Duodenal mucosa (tissue), 2 donors: ENCODE results near the gene PAFAH1B1.
A peak's percentile ranks its signal among the peaks of the same experiment; 100 is the strongest.

Experiments
- H3K27ac ChIP-seq: one replicate; pipeline ENCODE4 v1.7.0; 2013; ENCODE audit warnings: low read depth, low read length
- H3K27me3 ChIP-seq, 2 donors: one replicate each; pipeline ENCODE4 v1.7.0; 2013; ENCODE audit warnings: low read length in 2 of 2, control low read depth in 1 of 2; ENCODE audit not compliant: insufficient read depth in 2 of 2, control insufficient read depth in 1 of 2
- H3K36me3 ChIP-seq, 2 donors: one replicate each; pipeline ENCODE4 v1.7.0; 2013; ENCODE audit warnings: low read length in 2 of 2, control low read depth in 1 of 2; ENCODE audit not compliant: insufficient read depth in 2 of 2, control insufficient read depth in 1 of 2
- H3K4me1 ChIP-seq, 2 donors: one replicate each; pipeline ENCODE4 v1.7.0; 2013; ENCODE audit warnings: low read length in 2 of 2, control low read depth in 1 of 2; ENCODE audit not compliant: insufficient read depth in 2 of 2, control insufficient read depth in 1 of 2
- H3K4me3 ChIP-seq, 2 donors: one replicate each; pipeline ENCODE4 v1.7.0; 2013; ENCODE audit warnings: low read length in 2 of 2, low read depth in 1 of 2
- H3K9ac ChIP-seq, 2 donors: one replicate each; pipeline ENCODE4 v1.7.0; 2013; ENCODE audit warnings: low read length in 2 of 2, low read depth in 1 of 2
- H3K9me3 ChIP-seq, 2 donors: one replicate each; pipeline ENCODE4 v1.7.0; 2013; ENCODE audit warnings: low read length in 2 of 2, control low read depth in 1 of 2; ENCODE audit not compliant: control insufficient read depth in 1 of 2

PAFAH1B1 gene

DNA sequence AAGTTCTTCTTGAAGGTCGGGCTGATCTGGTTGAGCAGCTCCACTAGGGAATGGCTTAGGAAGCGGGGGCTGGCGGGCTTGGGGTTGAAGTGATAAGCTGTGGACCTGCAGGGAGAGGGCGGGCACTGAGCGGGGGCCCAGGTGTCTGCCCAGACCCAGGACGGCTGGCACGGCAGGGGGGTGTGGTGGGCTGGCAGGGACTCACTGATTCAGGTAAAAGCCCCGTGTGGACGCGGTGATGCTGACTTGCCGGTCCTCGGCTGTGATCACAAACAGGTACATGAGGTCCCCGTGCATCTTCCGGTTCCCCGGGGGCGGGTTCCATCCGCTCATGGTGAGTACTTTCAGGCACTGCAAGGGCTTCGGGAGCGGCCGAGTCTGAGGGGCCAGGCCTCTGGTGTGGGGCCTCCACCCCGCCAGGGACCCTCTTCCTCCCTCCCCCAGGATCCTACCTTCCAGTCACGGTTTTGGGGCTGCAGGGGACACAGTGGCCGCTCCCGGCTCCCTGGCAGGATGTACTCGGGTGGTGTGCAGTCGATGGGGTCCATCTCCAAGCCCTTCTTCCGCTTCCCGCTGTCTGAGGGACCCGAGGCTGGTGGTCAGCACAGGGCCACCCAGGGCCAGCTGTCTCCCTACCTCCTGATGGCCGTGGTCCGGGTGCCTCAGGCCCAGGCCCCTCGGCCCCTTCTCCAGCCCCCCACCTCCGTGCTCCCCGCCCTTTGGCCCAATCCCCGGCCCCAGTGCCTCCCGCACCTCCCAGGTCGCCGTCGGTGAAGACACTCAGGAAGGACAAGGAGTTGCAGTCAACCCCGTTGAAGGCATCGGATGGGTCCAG is 107.9 kb downstream of the PAFAH1B1 start:
- H3K27ac ChIP-seq: no peak overlapping the region
- H3K4me1 ChIP-seq: peaks cover 3% of the 10 kb centered on the region in 2 donors
- H3K4me3 ChIP-seq: no peak overlapping the region
- peaks cover 46 to 78% of the 10 kb centered on the region in 2 donors for H3K36me3 ChIP-seq
- no peaks in the 10 kb centered on the region for H3K9me3 ChIP-seq
- no peaks in the 10 kb centered on the region for H3K27me3 ChIP-seq
- H3K9ac ChIP-seq: no peak overlapping the region

DNA sequence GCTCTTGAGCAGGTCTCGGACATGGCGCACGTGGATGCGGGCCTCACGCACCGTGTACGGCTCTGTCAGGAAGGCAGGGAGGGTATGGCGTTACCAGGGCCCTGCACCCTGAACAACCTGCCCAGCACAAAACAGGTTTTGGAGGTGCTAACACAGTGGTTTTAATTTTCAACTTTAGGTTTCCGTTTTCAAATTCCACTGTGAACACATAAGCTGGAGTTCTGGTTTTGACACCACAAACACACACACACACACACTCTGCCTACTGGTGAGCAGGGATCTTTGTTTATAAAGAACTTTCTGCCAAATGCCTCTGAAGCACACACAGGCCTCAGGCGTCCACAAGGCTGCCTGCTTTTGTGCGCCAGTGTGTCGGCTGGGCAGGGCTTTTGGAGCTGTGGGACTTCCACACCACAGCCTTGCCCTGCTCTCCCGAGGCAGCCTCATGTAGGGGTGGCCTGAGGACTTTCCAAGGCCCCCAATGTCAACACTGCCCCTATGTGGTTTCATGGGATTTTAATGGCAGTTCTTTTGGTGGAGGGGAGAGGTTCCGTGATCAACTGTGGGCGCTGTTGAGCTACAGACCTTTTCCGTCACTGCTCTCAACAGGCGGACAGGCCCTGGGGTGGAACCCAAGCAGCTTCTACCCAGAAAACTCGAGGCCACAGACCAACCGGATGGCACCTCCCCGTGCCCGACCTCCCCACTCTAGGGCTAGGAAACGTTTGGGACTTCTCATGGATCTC is 108.7 kb downstream of the PAFAH1B1 start:
- no peak overlapping the region for H3K9ac ChIP-seq
- H3K4me1 ChIP-seq: peaks cover 10% of the 10 kb centered on the region in 2 donors
- H3K4me3 ChIP-seq: no peak overlapping the region
- no peaks in the 10 kb centered on the region for H3K9me3 ChIP-seq
- H3K27ac ChIP-seq: no peak overlapping the region
- no peaks in the 10 kb centered on the region for H3K27me3 ChIP-seq
- H3K36me3 ChIP-seq: peaks cover 41 to 70% of the 10 kb centered on the region in 2 donors

DNA sequence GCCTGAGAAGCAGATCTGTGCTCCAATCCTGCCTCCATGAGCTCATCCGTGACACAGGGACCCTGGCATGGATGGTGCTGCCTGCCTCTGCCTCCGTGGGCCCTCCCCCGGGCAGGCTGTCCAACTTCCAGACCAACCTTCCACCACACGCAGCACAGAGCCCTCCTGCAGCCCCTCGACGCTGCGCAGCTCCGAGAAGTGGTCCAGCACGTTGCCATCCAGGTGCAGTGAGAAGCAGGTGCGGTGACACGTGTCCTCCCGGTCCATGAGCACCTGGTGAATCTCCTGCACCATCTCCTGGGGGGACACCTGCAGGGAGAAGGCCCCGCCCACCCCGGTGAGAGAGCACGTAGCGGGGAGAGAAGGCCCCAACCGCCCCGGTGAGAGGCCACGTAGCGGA is 109.7 kb downstream of the PAFAH1B1 start:
- Histone ChIP-seq H3K4me3 (no peak overlapping the region), H3K9me3 (no peaks in the 10 kb centered on the region), H3K27ac (no peak overlapping the region), H3K36me3 (peaks cover 35 to 60% of the 10 kb centered on the region in 2 donors), H3K9ac (no peak overlapping the region), H3K4me1 (peaks cover 18 to 19% of the 10 kb centered on the region in 2 donors), H3K27me3 (no peaks in the 10 kb centered on the region)

DNA sequence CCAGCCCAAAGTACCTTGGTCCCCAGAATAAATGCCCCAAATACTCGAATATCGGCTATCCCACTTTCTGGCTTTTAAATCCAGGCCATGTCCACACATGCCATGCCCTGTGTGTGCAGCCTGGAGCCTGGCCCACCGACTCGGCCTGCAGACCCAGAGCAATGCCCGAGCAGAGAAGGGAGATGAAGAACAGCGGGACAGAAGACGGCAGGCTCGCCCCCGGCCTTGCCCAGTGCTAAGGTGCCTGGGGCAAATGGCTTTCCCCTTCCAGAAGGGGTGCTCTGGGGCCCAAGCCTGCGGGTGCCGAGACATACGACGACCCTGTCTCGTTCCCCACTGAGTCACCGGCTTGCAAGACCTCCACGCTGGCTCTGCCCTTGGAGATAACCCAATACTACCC is 110.2 kb downstream of the PAFAH1B1 start:
- H3K9me3 ChIP-seq: no peaks in the 10 kb centered on the region
- H3K4me1 ChIP-seq: peaks cover 22 to 23% of the 10 kb centered on the region in 2 donors
- peaks cover 32 to 56% of the 10 kb centered on the region in 2 donors for H3K36me3 ChIP-seq
- no peak overlapping the region for H3K27ac ChIP-seq
- no peaks in the 10 kb centered on the region for H3K27me3 ChIP-seq
- H3K9ac ChIP-seq: no peak overlapping the region
- H3K4me3 ChIP-seq: no peak overlapping the region

DNA sequence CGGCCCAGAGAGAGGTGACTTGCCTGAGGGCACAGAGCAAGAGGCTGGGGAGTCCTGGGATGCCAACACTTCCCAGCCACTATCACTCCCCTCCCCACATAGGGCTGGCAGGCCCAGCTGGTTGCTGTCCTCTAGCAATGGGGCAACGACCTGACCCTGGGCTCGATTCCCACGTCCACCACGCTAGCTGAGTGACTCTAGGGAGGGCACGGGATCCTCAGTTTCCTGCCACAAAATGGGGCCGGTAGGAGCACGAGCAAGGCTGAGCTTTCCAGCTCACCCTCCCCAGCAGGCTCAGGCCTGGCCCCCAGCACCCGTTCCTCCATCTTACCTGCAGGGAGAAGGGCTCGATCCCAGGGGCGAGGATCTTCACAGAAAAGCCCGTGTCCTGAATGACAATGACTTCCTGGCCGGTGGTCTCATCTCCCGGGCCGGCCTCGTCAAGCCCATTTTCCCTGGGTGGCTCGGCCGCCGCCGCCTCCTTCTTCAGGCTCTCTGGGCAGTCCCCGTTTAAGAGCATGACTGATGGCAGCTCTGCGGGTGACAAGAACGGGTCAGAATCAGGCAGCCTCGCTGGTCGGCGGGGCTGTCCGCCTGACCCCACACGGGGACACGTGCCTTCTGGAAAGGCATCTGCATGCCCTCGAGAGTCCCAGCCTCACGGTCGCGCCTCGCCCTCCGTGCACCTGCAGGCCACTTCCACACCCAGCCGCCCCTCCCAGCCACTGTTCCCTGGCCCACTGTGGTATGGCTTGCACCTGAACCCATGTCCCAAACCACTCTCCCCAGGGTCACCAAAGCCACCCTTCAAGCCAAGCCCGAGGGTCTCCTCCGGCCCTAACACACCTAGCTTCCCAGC is 110.8 kb downstream of the PAFAH1B1 start:
- no peaks in the 10 kb centered on the region for H3K27me3 ChIP-seq
- H3K9ac ChIP-seq: no peak overlapping the region
- H3K36me3 ChIP-seq: peaks cover 28 to 51% of the 10 kb centered on the region in 2 donors
- H3K27ac ChIP-seq: no peak overlapping the region
- H3K9me3 ChIP-seq: no peaks in the 10 kb centered on the region
- no peak overlapping the region for H3K4me3 ChIP-seq
- H3K4me1 ChIP-seq: peaks cover 28 to 29% of the 10 kb centered on the region in 2 donors

DNA sequence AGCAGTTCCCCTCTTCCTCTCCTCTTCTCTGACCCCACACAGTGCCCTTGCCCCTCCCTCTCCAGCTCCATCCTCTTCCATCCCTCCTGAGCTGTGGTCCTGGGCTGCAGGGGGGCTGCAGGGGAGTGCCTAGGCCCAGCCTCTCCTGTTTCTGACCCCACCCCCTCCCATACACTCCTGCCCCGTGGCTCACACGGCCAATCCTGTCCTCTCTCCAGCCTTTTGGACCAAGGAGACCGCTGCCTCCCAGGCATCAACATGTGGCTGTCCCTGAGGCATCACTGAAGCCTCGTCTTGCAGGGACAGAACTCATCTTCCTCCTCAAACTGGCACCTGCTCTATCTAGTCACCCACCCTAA is 111.4 kb downstream of the PAFAH1B1 start:
- no peak overlapping the region for H3K9ac ChIP-seq
- no peaks in the 10 kb centered on the region for H3K27me3 ChIP-seq
- H3K36me3 ChIP-seq: peaks cover 27 to 48% of the 10 kb centered on the region in 2 donors
- no peak overlapping the region for H3K27ac ChIP-seq
- H3K4me3 ChIP-seq: no peak overlapping the region
- no peaks in the 10 kb centered on the region for H3K9me3 ChIP-seq
- peaks cover 34 to 35% of the 10 kb centered on the region in 2 donors for H3K4me1 ChIP-seq

DNA sequence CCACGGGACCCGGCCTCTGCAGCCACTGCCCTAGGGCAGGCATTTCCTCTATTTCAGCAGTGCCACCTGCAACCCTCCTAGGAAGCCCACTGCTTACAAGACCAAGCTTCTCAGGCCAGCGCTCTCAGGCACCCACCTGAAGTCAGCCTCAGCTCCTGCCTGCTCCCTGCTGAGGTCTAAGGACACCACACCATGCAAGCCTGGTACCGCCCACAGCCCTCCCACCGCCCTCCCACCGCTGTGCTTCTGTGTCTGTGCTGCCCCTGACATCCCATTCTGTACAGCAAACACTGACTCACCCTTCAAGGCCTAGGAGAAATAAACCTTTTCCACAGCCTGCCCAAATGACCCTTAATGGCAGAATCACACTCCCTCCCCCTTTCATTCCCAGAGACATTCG is 111.8 kb downstream of the PAFAH1B1 start:
- H3K4me1 ChIP-seq: peaks cover 38 to 39% of the 10 kb centered on the region in 2 donors

DNA sequence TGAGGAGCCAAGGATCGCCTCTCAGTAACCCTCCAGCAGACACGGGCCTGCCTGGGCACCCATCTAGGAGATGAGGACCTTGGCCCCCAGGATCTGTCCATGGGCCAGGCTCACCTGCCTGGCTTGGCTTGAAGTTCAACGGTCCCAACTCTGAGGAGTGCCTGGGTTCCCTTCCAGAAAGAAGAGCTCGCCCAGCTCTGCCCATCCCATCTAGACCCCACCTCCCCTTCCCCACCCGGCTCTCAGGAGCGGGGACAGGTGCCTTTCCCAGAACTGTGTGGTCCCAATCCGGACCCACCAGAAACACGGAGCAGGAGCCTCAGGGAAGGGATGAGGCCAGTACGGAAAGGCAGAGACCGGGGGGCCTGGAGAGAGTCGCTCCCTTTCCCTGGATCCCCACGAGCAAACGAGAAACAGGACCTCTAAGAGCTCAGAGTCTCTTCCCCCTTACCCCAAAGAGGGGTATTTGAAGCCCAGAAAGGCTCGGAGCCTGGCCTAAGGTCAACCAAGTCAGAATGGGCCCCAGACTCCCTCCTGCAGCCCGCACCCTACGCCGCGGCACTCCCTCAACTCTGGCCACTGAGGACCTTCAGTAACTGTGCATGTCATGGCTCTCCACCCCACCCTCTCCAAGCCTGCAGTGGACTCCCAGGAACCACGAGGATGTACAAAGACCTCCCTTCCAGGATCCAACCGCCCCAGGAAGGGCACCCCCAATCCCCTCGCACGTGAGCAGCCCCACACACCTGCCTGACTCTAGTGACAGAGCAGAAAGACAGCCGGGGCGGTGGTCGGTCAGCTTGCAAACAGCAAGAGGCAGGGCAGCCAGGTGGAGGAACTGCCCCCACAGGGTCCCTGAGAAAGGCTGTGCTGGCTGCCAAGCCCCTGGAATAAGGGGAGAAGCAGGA is 112.7 kb downstream of the PAFAH1B1 start:
- Histone ChIP-seq H3K27me3 (no peaks in the 10 kb centered on the region), H3K9me3 (no peaks in the 10 kb centered on the region), H3K9ac (peak overlapping the region in 1 of 2 donors; percentile 24), H3K36me3 (peaks cover 20 to 35% of the 10 kb centered on the region in 2 donors), H3K27ac (no peak overlapping the region), H3K4me1 (peaks cover 44 to 46% of the 10 kb centered on the region in 2 donors), H3K4me3 (no peak overlapping the region)

More for the DNA sequence above, 111.8 kb downstream of the PAFAH1B1 start:
- no peaks in the 10 kb centered on the region for H3K27me3 ChIP-seq
- H3K27ac ChIP-seq: no peak overlapping the region
- peaks cover 23 to 44% of the 10 kb centered on the region in 2 donors for H3K36me3 ChIP-seq
- no peak overlapping the region for H3K4me3 ChIP-seq
- H3K9ac ChIP-seq: no peak overlapping the region
- no peaks in the 10 kb centered on the region for H3K9me3 ChIP-seq

DNA sequence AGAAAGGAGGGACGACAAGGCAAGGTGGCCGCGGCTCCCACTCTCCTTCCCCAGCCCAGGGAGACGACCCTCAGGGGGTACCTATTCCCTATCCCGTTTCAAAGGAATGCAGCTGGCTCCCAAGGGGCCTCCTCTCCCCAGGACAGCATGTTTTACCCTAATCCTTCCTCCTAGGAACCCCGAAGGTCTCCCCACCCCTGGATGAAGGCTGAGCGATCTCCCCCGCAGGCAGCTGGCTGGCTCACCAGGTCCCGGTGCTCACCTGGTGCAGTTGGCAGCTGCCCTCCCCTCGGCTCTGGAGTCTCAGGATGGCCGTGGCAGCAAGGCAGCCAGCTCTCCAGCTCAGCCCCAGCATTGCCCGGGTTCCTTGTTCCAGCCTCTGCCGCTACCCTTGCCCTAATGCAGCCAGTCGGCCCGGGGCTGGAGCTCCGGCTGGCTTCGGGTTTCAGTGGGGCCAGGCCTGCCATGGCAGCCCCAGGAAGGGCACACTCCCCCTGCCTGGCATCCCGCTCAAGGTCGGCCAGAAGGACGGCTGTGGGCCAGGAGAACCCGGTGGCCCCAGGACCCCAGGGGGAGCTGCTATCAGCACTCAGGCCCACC is 113.6 kb downstream of the PAFAH1B1 start:
- Histone ChIP-seq H3K27ac (no peak overlapping the region), H3K36me3 (peaks cover 14 to 26% of the 10 kb centered on the region in 2 donors)

More for the DNA sequence above, 113.6 kb downstream of the PAFAH1B1 start:
- Histone ChIP-seq H3K9me3 (no peaks in the 10 kb centered on the region), H3K4me1 (peaks cover 44 to 47% of the 10 kb centered on the region in 2 donors), H3K9ac (peak overlapping the region; percentile 24 to 43), H3K4me3 (no peak overlapping the region), H3K27me3 (no peaks in the 10 kb centered on the region)
